Omental fat pad (tissue), 4 donors: ENCODE results near the gene SLC25A26. TPM values are rescaled to one million over a fixed set of nuclear protein-coding genes. Genes with fewer than 3 reads are reported as not detected.
"Not testable (repeated sequence)": the region's sequence is repeated elsewhere in the genome, so short reads cannot be mapped to it uniquely, and the experiment has no call there.

ENCODE experiments used
- ATAC-seq: fragments of 150-250 bp; one replicate; pipeline ENCODE4 v1.9.1; 2016; ENCODE audit warnings: mild to moderate bottlenecking, moderate library complexity; ENCODE audit not compliant: low FRiP score
- DNase-seq: peaks from one replicate; pipeline ENCODE4 v3.0.0-alpha.2; 2019; ENCODE audit warnings: low spot score
- CTCF ChIP-seq, 3 donors: fragments of 450-650 bp; IDR thresholded peaks; one replicate each; pipeline ENCODE4 v1.5.1; 2016 to 2017; ENCODE audit warnings: antibody characterized with exemption in 3 of 3, mild to moderate bottlenecking in 3 of 3, moderate library complexity in 2 of 3
- total RNA-seq, 4 donors: library from RNA; depleted of rRNA; stranded (reverse); fragments of >200 nt; gene quantifications; one replicate each; pipeline ENCODE4 v1.1.0, GENCODE V29; 2016

Gene SLC25A26
- total RNA-seq, 4 donors from 2014 or later, result 19.2 to 26.4 (median 23.0) TPM

DNA sequence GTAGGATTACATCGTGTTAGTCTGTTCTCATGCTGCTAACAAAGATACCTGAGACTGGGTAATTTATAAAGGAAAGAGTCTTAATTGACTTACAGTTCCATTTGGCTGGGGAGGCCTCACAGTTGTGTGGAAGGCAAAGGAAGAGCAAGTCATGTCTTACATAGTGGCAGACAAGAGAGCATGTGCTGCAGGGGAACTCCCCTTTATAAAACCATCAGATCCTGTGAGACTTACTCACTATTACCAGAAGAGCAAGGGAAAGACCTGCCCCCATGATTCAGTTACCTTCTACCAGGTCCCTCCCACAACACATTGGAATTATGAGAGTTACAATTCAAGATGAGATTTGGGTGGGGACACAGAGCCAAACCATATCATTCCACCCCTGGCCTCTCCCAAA, 3.4 kb downstream of the SLC25A26 start:
- DNase-seq (no peak), ATAC-seq (no peak)
- TF ChIP-seq CTCF (IDR thresholded peaks at IDR 0.05), result no peak

DNA sequence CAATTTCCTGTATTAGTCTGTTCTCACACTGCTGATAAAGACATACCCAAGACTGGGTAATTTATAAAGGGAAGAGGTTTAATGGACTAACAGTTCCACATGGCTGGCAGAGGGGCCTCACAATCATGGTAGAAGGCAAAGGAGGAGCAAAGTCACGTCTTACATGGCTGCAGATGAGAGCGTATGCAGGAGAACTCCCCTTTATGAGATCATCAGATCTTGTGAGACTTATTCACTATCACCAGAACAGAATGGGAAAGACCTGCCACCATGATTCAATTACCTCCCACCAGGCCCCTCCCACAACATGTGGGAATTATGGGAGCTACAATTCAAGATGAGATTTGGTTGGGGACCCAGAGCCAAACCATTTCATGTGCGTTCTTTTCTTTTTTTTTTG, 5.3 kb downstream of the SLC25A26 start:
- not testable (repeated sequence) for DNase-seq, ATAC-seq

DNA sequence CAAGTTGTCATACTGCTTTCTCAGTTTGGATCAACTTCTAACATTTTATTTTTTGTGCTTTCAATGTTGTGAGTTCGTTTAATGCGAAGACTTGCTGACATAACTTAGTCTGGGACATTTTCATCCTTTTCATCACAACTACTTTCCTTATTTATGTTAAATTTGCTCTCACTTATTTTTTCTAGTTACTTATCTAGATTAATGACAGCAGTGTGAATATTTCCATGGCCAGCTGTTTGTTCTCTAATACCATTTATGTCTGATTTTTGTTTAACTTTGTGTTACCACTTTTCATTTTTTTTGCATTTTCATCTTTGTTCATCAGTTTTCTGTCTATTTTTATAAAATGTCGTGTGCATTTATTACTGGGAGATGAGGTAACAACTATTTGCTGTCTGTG, 6.2 kb downstream of the SLC25A26 start:
- no peak for TF ChIP-seq CTCF (IDR thresholded peaks at IDR 0.05)
- no peak for ATAC-seq
- no peak for DNase-seq

- TF ChIP-seq CTCF (IDR thresholded peaks at IDR 0.05), result no peak
- ATAC-seq, result no peak
- no peak for DNase-seq
Measured at GRCh38 chr3:66227915-66228314, 7.1 kb downstream of the SLC25A26 start.

DNA sequence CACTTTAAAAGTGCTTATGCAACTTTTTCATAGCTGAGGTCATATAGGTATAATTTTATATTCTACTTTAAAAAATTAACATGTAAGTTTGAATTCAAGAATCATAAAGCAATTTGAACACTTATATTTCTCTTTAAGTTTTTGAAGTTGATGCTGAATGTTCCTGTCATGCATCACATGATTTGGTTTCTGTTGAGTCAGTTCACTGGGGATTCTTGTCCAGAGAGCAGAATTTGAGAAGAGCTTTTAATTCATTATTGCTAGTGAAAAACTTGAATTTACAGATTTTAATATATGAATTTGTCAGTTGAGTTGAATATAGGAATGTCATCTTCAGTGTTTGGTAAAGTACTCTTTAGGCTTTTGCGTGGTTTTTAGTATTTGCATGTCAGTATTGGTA, 7.9 kb downstream of the SLC25A26 start:
- ATAC-seq (no peak), DNase-seq (no peak)
- no peak for TF ChIP-seq CTCF (IDR thresholded peaks at IDR 0.05)

GRCh38 chr3:66229931-66230330, 9.1 kb downstream of the SLC25A26 start:
- ATAC-seq (no peak), DNase-seq (no peak)
- TF ChIP-seq CTCF (IDR thresholded peaks at IDR 0.05), result no peak

- no peak for ATAC-seq
- no peak for DNase-seq
- no peak for TF ChIP-seq CTCF (IDR thresholded peaks at IDR 0.05)
Measured at GRCh38 chr3:66233033-66233432, 12.2 kb downstream of the SLC25A26 start.

DNA sequence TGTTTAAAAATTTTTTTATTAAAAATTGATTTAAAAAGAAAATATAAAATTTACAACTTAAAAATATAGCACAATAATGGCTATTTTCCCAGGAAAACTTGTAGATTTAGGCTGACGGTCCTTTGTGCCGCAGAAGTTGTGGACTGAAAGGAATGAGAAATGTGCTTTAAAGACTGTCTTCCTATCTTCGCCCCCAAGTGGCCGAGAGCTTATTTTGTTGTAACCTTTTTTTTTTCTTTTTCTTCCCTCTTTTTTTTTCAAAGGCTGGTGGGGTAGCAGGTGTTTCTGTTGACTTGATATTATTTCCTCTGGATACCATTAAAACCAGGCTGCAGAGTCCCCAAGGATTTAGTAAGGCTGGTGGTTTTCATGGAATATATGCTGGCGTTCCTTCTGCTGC, 15.5 kb downstream of the SLC25A26 start:
- ATAC-seq, result no peak
- no peak for TF ChIP-seq CTCF (IDR thresholded peaks at IDR 0.05)
- no peak for DNase-seq
